GM12878 (cell line): ENCODE results near the gene NANOG.

ENCODE experiments used
- CTCF ChIP-seq, 3 experiments: IDR thresholded peaks in 2 of 3; conservative IDR thresholded peaks in 1 of 3; 2 replicates each; pipeline ENCODE4 v1.5.1; 2011; ENCODE audit warnings: low read depth in 3 of 3, low read length in 3 of 3, mild to moderate bottlenecking in 3 of 3, control low read depth in 2 of 3, moderate library complexity in 2 of 3, inconsistent platforms in 1 of 3, mixed read lengths in 1 of 3; ENCODE audit not compliant: control insufficient read depth in 2 of 3, insufficient read depth in 1 of 3; ENCODE audit errors: extremely low read depth in 1 of 3
- SUPT20H ChIP-seq: IDR thresholded peaks from 2 replicates; pipeline ENCODE4 v1.6.1; 2011; ENCODE audit warnings: low read depth, mild to moderate bottlenecking, low read length, moderate library complexity, borderline replicate concordance; ENCODE audit not compliant: control insufficient read depth
- ZBTB33 ChIP-seq: fragments of 450-650 bp; IDR thresholded peaks from 2 replicates; pipeline ENCODE4 v1.6.1; 2017; ENCODE audit warnings: mild to moderate bottlenecking

GRCh38 chr12:7793211-7793610 lies 4.0 kb downstream of the NANOG start:
- TF ChIP-seq SUPT20H, result no peak
- no peak for TF ChIP-seq CTCF (IDR thresholded peaks at IDR 0.05 in 2 of 3, conservative IDR thresholded peaks at IDR 0.05 in 1 of 3; ENCODE audit: control insufficient read depth in 2 of 3, extremely low read depth in 1 of 3, insufficient read depth in 1 of 3, low read depth in 3 of 3, low read length in 3 of 3)
- TF ChIP-seq ZBTB33, result no peak
